ENCODE measurements around the gene RIPK1. TPM values are rescaled to one million over a fixed set of nuclear protein-coding genes. Genes with fewer than 3 reads are reported as not detected.
"Not testable (repeated sequence)": the region's sequence is repeated elsewhere in the genome, so short reads cannot be mapped to it uniquely, and the experiment has no call there.

RIPK1 gene
- total RNA-seq, 1 donor from 2014 or later: 20.8 TPM

- no peak for DNase-seq (ENCODE audit: low read depth, low spot score)
These were observed 65.2 kb downstream of the RIPK1 start for GRCh38 chr6:3133515-3133914.

GRCh38 chr6:3135668-3136291 lies 67.5 kb downstream of the RIPK1 start:
- DNase-seq (ENCODE audit: low read depth, low spot score): no peak

- DNase-seq (ENCODE audit: low read depth, low spot score): no peak
These were observed 68.2 kb downstream of the RIPK1 start for GRCh38 chr6:3136292-3137011.

GRCh38 chr6:3137057-3137777 lies 68.9 kb downstream of the RIPK1 start:
- DNase-seq (ENCODE audit: low read depth, low spot score): no peak

- DNase-seq (ENCODE audit: low read depth, low spot score): not testable (repeated sequence)
These were observed 69.6 kb downstream of the RIPK1 start for GRCh38 chr6:3137873-3138272.

GRCh38 chr6:3138341-3138740 lies 70.0 kb downstream of the RIPK1 start:
- no peak for DNase-seq (ENCODE audit: low read depth, low spot score)

- DNase-seq (ENCODE audit: low read depth, low spot score): no peak
These were observed 71.0 kb downstream of the RIPK1 start for GRCh38 chr6:3139090-3139903.

- no peak for DNase-seq (ENCODE audit: low read depth, low spot score)
These were observed 71.9 kb downstream of the RIPK1 start for GRCh38 chr6:3140201-3140600.

GRCh38 chr6:3142536-3142935 lies 74.2 kb downstream of the RIPK1 start:
- DNase-seq (ENCODE audit: low read depth, low spot score): no peak

- DNase-seq (ENCODE audit: low read depth, low spot score): no peak
These were observed 74.9 kb downstream of the RIPK1 start for GRCh38 chr6:3143158-3143557.

- no peak for DNase-seq (ENCODE audit: low read depth, low spot score)
These were observed 76.3 kb downstream of the RIPK1 start for GRCh38 chr6:3144571-3144970.

- no peak for DNase-seq (ENCODE audit: low read depth, low spot score)
These were observed 79.8 kb downstream of the RIPK1 start for GRCh38 chr6:3147914-3148757.

GRCh38 chr6:3151691-3152090 lies 83.4 kb downstream of the RIPK1 start:
- DNase-seq (ENCODE audit: low read depth, low spot score): no peak

- no peak for DNase-seq (ENCODE audit: low read depth, low spot score)
These were observed 84.4 kb downstream of the RIPK1 start for GRCh38 chr6:3152689-3153088.

GRCh38 chr6:3155416-3155815 lies 87.1 kb downstream of the RIPK1 start:
- DNase-seq (ENCODE audit: low read depth, low spot score): not testable (repeated sequence)

- DNase-seq (ENCODE audit: low read depth, low spot score): not testable (repeated sequence)
These were observed 88.2 kb downstream of the RIPK1 start for GRCh38 chr6:3156184-3157130.

- no peak for DNase-seq (ENCODE audit: low read depth, low spot score)
These were observed 89.0 kb downstream of the RIPK1 start, which contains the start of gene TUBB2A for GRCh38 chr6:3157131-3157933. Gene TUBB2A, minus strand, starts transcription at chr6:3157544. Its CDS starts 81 bp downstream, at chr6:3157463.

Data from pulmonary artery endothelial cell (primary cell).